ENCODE data around the gene ACE2. TPM values are rescaled to one million over a fixed set of nuclear protein-coding genes. Genes with fewer than 3 reads are reported as not detected.

The ACE2 gene
- total RNA-seq, 2 donors from 2014 or later: 4.6 TPM; not detected in 1

- ATAC-seq (ENCODE audit: insufficient number of reproducible peaks, low FRiP score, low read depth) (no peak), DNase-seq (ENCODE audit: low spot score) (no peak)
- Histone ChIP-seq H3K4me3 (no peak overlapping the region), H3K27me3 (replicated peaks; ENCODE audit: insufficient read depth) (no peaks in the 10 kb centered on the region), H3K27ac (no peak overlapping the region), H3K4me1 (ENCODE audit: control insufficient read depth in 1 of 2, low read depth in 2 of 2) (no peaks in the 10 kb centered on the region), H3K36me3 (no peaks in the 10 kb centered on the region), H3K9me3 (no peaks in the 10 kb centered on the region)
- TF ChIP-seq, protein P1, sequence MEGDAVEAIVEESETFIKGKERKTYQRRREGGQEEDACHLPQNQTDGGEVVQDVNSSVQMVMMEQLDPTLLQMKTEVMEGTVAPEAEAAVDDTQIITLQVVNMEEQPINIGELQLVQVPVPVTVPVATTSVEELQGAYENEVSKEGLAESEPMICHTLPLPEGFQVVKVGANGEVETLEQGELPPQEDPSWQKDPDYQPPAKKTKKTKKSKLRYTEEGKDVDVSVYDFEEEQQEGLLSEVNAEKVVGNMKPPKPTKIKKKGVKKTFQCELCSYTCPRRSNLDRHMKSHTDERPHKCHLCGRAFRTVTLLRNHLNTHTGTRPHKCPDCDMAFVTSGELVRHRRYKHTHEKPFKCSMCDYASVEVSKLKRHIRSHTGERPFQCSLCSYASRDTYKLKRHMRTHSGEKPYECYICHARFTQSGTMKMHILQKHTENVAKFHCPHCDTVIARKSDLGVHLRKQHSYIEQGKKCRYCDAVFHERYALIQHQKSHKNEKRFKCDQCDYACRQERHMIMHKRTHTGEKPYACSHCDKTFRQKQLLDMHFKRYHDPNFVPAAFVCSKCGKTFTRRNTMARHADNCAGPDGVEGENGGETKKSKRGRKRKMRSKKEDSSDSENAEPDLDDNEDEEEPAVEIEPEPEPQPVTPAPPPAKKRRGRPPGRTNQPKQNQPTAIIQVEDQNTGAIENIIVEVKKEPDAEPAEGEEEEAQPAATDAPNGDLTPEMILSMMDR (IDR thresholded peaks at IDR 0.05): no peak
Observed at GRCh38 chrX:15643786-15644559, 43.2 kb upstream of the ACE2 start.

- H3K4me1 ChIP-seq (ENCODE audit: control insufficient read depth in 1 of 2, low read depth in 2 of 2): no peaks in the 10 kb centered on the region
- no peak overlapping the region for H3K27ac ChIP-seq
- no peaks in the 10 kb centered on the region for H3K36me3 ChIP-seq
- TF ChIP-seq, protein P1 (IDR thresholded peaks at IDR 0.05): no peak
- no peak overlapping the region for H3K4me3 ChIP-seq
- no peaks in the 10 kb centered on the region for H3K9me3 ChIP-seq
- no peak for DNase-seq (ENCODE audit: low spot score)
- no peak for ATAC-seq (ENCODE audit: insufficient number of reproducible peaks, low FRiP score, low read depth)
- no peaks in the 10 kb centered on the region for H3K27me3 ChIP-seq (replicated peaks; ENCODE audit: insufficient read depth)
Observed at GRCh38 chrX:15631637-15632036, 30.9 kb upstream of the ACE2 start.

DNA sequence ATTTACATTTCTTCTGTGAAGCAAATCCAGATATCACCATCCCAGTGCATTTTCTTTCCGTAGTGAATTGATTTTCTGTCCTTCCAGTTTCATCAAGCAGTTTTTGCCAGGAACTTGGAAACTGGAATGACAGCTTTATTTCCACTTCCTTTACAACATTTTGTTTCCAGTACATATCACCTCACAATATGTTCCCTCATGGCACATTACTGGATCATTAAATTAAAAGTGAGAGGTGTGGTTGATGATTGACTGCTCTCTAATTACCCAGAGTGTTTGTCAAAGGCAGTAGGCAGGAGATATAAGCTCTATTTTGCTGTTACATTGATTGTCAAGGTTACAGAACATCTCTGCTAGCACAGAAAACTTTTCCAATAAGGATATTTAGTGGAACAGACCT is 22.3 kb upstream of the ACE2 start:
- no peak overlapping the region for H3K4me3 ChIP-seq
- TF ChIP-seq, protein P1 (IDR thresholded peaks at IDR 0.05): no peak
- no peak overlapping the region for H3K27ac ChIP-seq
- no peak for ATAC-seq (ENCODE audit: insufficient number of reproducible peaks, low FRiP score, low read depth)
- no peaks in the 10 kb centered on the region for H3K9me3 ChIP-seq
- no peaks in the 10 kb centered on the region for H3K4me1 ChIP-seq (ENCODE audit: control insufficient read depth in 1 of 2, low read depth in 2 of 2)
- H3K27me3 ChIP-seq (replicated peaks; ENCODE audit: insufficient read depth): no peaks in the 10 kb centered on the region
- DNase-seq (ENCODE audit: low spot score): no peak
- no peaks in the 10 kb centered on the region for H3K36me3 ChIP-seq

DNA sequence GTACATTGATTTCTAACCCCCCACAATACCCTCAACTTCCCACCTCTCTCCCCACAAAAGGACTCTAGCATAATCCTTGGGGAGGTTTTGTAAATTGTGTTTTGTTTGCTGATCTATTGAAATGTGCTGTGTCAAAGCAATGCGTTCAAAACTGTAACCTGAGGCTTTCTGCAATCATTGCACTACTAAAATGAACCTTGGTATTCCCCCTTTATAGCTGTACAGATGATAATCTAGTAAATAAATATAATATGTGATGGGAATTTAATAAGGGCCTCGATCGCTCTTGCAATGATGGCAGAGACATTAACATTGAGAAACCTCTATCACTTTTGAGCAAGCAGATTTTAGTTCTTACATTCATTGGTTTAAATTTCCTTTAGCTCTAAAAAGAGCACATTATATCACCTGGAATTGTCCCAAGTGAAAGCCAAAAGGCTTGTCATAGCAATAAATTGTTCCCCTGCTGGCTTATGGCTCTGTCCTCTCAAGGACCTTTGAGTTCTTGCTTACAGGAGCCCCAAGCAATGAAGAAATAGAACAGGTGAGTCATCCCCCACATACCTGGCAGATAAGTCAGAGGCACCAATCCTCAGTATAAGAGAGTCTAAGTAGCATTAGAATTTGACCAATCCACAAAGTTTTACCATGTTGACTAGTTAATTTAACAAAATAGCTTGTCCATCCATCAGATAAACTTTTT is 18.4 kb upstream of the ACE2 start:
- DNase-seq (ENCODE audit: low spot score) (no peak), ATAC-seq (ENCODE audit: insufficient number of reproducible peaks, low FRiP score, low read depth) (no peak)
- no peak overlapping the region for H3K4me3 ChIP-seq
- no peaks in the 10 kb centered on the region for H3K27me3 ChIP-seq (replicated peaks; ENCODE audit: insufficient read depth)
- TF ChIP-seq, protein P1 (IDR thresholded peaks at IDR 0.05): no peak
- no peaks in the 10 kb centered on the region for H3K4me1 ChIP-seq (ENCODE audit: control insufficient read depth in 1 of 2, low read depth in 2 of 2)
- no peaks in the 10 kb centered on the region for H3K36me3 ChIP-seq
- H3K27ac ChIP-seq: no peak overlapping the region
- no peaks in the 10 kb centered on the region for H3K9me3 ChIP-seq

DNA sequence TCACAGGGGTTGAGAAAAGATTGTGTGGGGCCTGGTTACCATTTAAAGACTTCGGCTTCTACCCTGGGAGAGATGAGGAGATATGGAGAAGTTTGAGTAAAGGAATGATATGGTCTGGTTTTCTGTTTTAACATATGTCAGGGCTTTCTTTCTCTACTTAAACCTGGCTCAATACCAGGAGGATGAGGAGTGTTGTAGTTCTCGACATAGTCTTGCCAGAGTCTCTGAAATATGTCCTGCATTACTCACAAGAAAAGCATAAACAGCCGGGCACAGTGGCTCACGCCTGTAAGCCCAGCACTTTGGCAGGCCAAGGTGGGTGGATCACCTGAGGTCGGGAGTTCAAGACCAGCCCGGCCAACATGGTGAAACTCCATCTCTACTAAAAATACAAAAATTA is 16.4 kb upstream of the ACE2 start:
- Histone ChIP-seq H3K4me3 (no peak overlapping the region), H3K4me1 (ENCODE audit: control insufficient read depth in 1 of 2, low read depth in 2 of 2) (no peaks in the 10 kb centered on the region), H3K27ac (no peak overlapping the region), H3K9me3 (no peaks in the 10 kb centered on the region), H3K27me3 (replicated peaks; ENCODE audit: insufficient read depth) (no peaks in the 10 kb centered on the region), H3K36me3 (no peaks in the 10 kb centered on the region)
- no peak for ATAC-seq (ENCODE audit: insufficient number of reproducible peaks, low FRiP score, low read depth)
- no peak for DNase-seq (ENCODE audit: low spot score)
- TF ChIP-seq, protein P1 (IDR thresholded peaks at IDR 0.05): no peak

Measured in thoracic aorta (tissue), 2 donors.